K562 (cell line): ENCODE data around the gene KLHL15. TPM values are rescaled to one million over a fixed set of nuclear protein-coding genes. Genes with fewer than 3 reads are reported as not detected.

Experiments
- CBX2 ChIP-seq: fragments of 200-600 bp; sonication (generic); IDR thresholded peaks from one replicate; pipeline ENCODE4 v1.6.1; 2012; ENCODE audit warnings: mild to moderate bottlenecking, low read length, inconsistent platforms; ENCODE audit not compliant: insufficient read depth, poor library complexity, severe bottlenecking
- CEBPG ChIP-seq, 3 experiments: fragments of 200-800 bp in 1 of 3; sonication (Bioruptor generic) in 1 of 3; sonication (generic) in 1 of 3; formaldehyde crosslinking in 1 of 3; IDR thresholded peaks in 2 of 3; conservative IDR thresholded peaks in 1 of 3; 2 replicates each; pipeline versions ENCODE4 v1.6.1 to v1.8.0; 2016 to 2022; ENCODE audit warnings: missing compliant biosample characterization in 2 of 3, missing genetic modification characterization in 2 of 3, mild to moderate bottlenecking in 1 of 3, missing genetic modification reagents in 1 of 3
- FOXM1 ChIP-seq, 2 experiments: fragments of 450-650 bp in 1 of 2; sonication (generic) in 1 of 2; formaldehyde crosslinking in 1 of 2; IDR thresholded peaks; 2 replicates each; pipeline versions ENCODE4 v1.6.1 to v1.9.0; 2017 to 2022; ENCODE audit warnings: low read depth in 2 of 2, mild to moderate bottlenecking in 2 of 2, missing genetic modification reagents in 1 of 2, moderate library complexity in 1 of 2
- GTF2E2 ChIP-seq: fragments of 200-800 bp; sonication (Bioruptor generic); IDR thresholded peaks from 2 replicates; pipeline ENCODE4 v1.6.1; 2016; ENCODE audit warnings: missing genetic modification characterization, missing compliant biosample characterization
- L3MBTL2 ChIP-seq: fragments of 450-650 bp; IDR thresholded peaks from 2 replicates; pipeline ENCODE4 v1.6.1; 2016; ENCODE audit warnings: mild to moderate bottlenecking, moderate library complexity
- MYC ChIP-seq, 2 experiments: fragments of 250-450 bp in 1 of 2; sonication (Bioruptor Pico) in 1 of 2; IDR thresholded peaks; 2 replicates each; pipeline versions ENCODE4 v1.5.1 to v1.6.1; 2012 to 2021; ENCODE audit warnings: low read depth in 2 of 2, borderline replicate concordance in 1 of 2, improper control_type of control experiment in 1 of 2, low read length in 1 of 2, mild to moderate bottlenecking in 1 of 2, moderate library complexity in 1 of 2
- RB1 ChIP-seq: fragments of 450-650 bp; IDR thresholded peaks from 2 replicates; pipeline ENCODE4 v1.6.1; 2017; ENCODE audit warnings: low read depth, mild to moderate bottlenecking
- RBBP5 ChIP-seq: fragments of 200-600 bp; sonication (generic); IDR thresholded peaks from 2 replicates; pipeline ENCODE4 v1.6.1; 2012; ENCODE audit warnings: borderline replicate concordance, mild to moderate bottlenecking, low read length, control low read depth, inconsistent platforms; ENCODE audit not compliant: insufficient read depth, poor library complexity, severe bottlenecking
- SMC3 ChIP-seq: conservative IDR thresholded peaks from 2 replicates; pipeline ENCODE4 v1.6.1; 2011; ENCODE audit warnings: low read depth, low read length, improper control_type of control experiment; ENCODE audit not compliant: insufficient read depth
- SP1 ChIP-seq: sonication (generic); formaldehyde crosslinking; IDR thresholded peaks from 2 replicates; pipeline ENCODE4 v1.8.1; 2022; ENCODE audit warnings: mild to moderate bottlenecking, missing genetic modification reagents
- TAL1 ChIP-seq: fragments of 450-650 bp; IDR thresholded peaks from 2 replicates; pipeline ENCODE4 v1.6.1; 2016; ENCODE audit warnings: mild to moderate bottlenecking
- ZFX ChIP-seq: sonication (generic); formaldehyde crosslinking; IDR thresholded peaks from 2 replicates; pipeline ENCODE4 v1.8.0; 2022; ENCODE audit warnings: mild to moderate bottlenecking, missing genetic modification reagents, moderate library complexity
- polyA plus RNA-seq, 8 experiments: library from polyadenylated mRNA; depleted of rRNA in 4 of 8; stranded (reverse) in 5 of 8; unstranded in 3 of 8; fragments of >200 nt; fragmentation: Nextera tagmentation in 2 of 8; fragmentation: Illumina TruSeq in 1 of 8; extraction: Ambion mirVana in 2 of 8; extraction: Trizol in 1 of 8; gene quantifications; 2 replicates each; pipeline versions ENCODE4 v1.2.1 to v1.2.3, GENCODE V29; 2011 to 2014; ENCODE audit warnings: inconsistent platforms in 1 of 8, missing spikeins in 1 of 8
- total RNA-seq, 7 experiments: library from RNA; depleted of rRNA in 6 of 7; stranded (reverse); fragments of >200 nt in 6 of 7; fragmentation: Illumina TruSeq in 2 of 7; extraction: Trizol in 2 of 7; gene quantifications; 2 replicates each; pipeline versions ENCODE4 v1.2.1 to v1.2.3, GENCODE V29; 2011 to 2021; ENCODE audit warnings: low replicate concordance in 1 of 7
- TF ChIP-seq, protein P1 (sequence below), 2 experiments: fragments of 200-800 bp in 1 of 2; sonication (Bioruptor generic) in 1 of 2; sonication (generic) in 1 of 2; formaldehyde crosslinking in 1 of 2; IDR thresholded peaks in 1 of 2; conservative IDR thresholded peaks in 1 of 2; 2 replicates each; pipeline versions ENCODE4 v1.5.0 to v1.6.1; 2016 to 2020; ENCODE audit warnings: missing compliant biosample characterization in 1 of 2, missing genetic modification characterization in 1 of 2, missing genetic modification reagents in 1 of 2
- TF ChIP-seq, protein P2 (sequence below): fragments of 450-650 bp; IDR thresholded peaks from 2 replicates; pipeline ENCODE4 v1.7.1; 2018; ENCODE audit warnings: mild to moderate bottlenecking, low read depth; ENCODE audit not compliant: partially characterized antibody
- TF ChIP-seq, protein P3 (sequence below), 2 experiments: IDR thresholded peaks; 2 replicates each; pipeline ENCODE4 v1.6.1; 2011; ENCODE audit warnings: borderline replicate concordance in 1 of 2, control low read depth in 1 of 2, low read depth in 1 of 2, low read length in 1 of 2, mild to moderate bottlenecking in 1 of 2, mixed read lengths in 1 of 2, moderate library complexity in 1 of 2; ENCODE audit not compliant: insufficient read depth in 1 of 2, insufficient read length in 1 of 2, poor library complexity in 1 of 2, severe bottlenecking in 1 of 2; ENCODE audit errors: extremely low read depth in 1 of 2

KLHL15 gene
- total and polyA plus RNA-seq, 9 of the 15 experiments (the other 6 are each of a cell fraction or from before 2014, with no cell fraction given) = 3.0 to 12.4 (median 7.6) TPM

DNA sequence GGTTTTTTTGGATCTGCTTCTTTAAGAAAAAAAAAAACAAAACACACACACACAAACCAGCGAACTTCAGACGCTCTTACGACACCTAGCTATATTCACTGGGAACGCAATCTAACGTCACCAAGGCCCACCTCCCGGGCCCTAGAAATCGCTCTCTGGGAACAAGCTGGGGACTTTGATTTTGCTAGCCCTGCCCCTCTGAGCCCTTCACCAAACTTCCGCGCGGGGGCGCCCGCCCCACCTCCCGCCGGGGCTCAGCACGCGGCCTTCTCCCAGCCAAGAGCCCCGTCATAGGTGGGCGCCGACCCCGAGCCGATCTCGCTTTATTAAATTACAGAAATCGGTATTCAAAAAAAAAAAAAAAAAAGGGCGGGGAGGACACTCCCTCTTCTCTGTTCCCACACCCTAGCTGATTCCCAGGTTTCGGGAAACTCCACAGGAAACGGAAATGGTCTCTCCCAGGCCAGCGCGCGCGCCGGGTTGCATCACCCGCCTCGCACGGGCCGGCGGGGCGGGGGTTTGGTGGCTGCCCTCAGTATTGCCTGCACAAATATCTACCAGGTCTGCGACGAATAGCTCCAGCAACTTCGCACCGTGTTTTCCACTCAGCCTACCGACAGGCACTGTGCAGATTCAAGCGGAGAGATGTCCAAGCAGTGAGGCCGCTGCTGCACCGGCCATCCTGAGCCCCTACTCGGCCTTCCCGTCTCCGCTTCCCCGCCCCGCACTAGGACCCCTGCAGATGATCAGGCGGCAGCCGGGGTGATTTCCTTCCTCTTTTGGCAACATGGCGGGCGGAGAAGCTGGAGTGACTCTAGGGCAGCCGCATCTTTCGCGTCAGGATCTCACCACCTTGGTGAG, 27.4 kb upstream of the KLHL15 start, which contains the start of gene EIF2S3 (continued):
- TF ChIP-seq ZFX (peak; percentile 75; the same call in 1 of the 2 replicates), SP1 (CRISPR knock-in tag) (peak; percentile 18; the same call in 1 of the 2 replicates), FOXM1 (IDR thresholded peaks at IDR 0.05; ENCODE audit: low read depth) (peak; percentile 26; the same call in 1 of the 2 replicates), FOXM1 (CRISPR knock-in tag; IDR thresholded peaks at IDR 0.05; ENCODE audit: low read depth) (no peak), CEBPG (CRISPR knock-in tag; IDR thresholded peaks at IDR 0.05) (peak; percentile 98), CEBPG (tag; conservative IDR thresholded peaks at IDR 0.05 in 1 of 2, IDR thresholded peaks at IDR 0.05 in 1 of 2) (peak; percentile 98 to 99), L3MBTL2 (peak; percentile 80), RB1 (peak; percentile 64), CBX2 (no peak), GTF2E2 (tag) (peak; percentile 90; the same call in 1 of the 2 replicates), SMC3 (peak; percentile 48), TAL1 (peak; percentile 24; the same call in 1 of the 2 replicates), MYC (IDR thresholded peaks at IDR 0.05; ENCODE audit: low read depth, low read length) (peak; percentile 100), MYC (CRISPR knock-in tag; IDR thresholded peaks at IDR 0.05; ENCODE audit: borderline replicate concordance, low read depth) (peak; percentile 96), RBBP5 (peak; percentile 66)
- TF ChIP-seq, protein P1, sequence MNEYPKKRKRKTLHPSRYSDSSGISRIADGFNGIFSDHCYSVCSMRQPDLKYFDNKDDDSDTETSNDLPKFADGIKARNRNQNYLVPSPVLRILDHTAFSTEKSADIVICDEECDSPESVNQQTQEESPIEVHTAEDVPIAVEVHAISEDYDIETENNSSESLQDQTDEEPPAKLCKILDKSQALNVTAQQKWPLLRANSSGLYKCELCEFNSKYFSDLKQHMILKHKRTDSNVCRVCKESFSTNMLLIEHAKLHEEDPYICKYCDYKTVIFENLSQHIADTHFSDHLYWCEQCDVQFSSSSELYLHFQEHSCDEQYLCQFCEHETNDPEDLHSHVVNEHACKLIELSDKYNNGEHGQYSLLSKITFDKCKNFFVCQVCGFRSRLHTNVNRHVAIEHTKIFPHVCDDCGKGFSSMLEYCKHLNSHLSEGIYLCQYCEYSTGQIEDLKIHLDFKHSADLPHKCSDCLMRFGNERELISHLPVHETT (CRISPR knock-in tag; conservative IDR thresholded peaks at IDR 0.05 in 1 of 2, IDR thresholded peaks at IDR 0.05 in 1 of 2) = peak in 1 of 2 experiments; percentile 100; a peak in 2 of 4 replicates
- TF ChIP-seq, protein P2, sequence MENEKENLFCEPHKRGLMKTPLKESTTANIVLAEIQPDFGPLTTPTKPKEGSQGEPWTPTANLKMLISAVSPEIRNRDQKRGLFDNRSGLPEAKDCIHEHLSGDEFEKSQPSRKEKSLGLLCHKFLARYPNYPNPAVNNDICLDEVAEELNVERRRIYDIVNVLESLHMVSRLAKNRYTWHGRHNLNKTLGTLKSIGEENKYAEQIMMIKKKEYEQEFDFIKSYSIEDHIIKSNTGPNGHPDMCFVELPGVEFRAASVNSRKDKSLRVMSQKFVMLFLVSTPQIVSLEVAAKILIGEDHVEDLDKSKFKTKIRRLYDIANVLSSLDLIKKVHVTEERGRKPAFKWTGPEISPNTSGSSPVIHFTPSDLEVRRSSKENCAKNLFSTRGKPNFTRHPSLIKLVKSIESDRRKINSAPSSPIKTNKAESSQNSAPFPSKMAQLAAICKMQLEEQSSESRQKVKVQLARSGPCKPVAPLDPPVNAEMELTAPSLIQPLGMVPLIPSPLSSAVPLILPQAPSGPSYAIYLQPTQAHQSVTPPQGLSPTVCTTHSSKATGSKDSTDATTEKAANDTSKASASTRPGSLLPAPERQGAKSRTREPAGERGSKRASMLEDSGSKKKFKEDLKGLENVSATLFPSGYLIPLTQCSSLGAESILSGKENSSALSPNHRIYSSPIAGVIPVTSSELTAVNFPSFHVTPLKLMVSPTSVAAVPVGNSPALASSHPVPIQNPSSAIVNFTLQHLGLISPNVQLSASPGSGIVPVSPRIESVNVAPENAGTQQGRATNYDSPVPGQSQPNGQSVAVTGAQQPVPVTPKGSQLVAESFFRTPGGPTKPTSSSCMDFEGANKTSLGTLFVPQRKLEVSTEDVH = peak; percentile 86
- TF ChIP-seq, protein P3, sequence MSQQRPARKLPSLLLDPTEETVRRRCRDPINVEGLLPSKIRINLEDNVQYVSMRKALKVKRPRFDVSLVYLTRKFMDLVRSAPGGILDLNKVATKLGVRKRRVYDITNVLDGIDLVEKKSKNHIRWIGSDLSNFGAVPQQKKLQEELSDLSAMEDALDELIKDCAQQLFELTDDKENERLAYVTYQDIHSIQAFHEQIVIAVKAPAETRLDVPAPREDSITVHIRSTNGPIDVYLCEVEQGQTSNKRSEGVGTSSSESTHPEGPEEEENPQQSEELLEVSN (IDR thresholded peaks at IDR 0.05; ENCODE audit: borderline replicate concordance in 1 of 2, extremely low read depth in 1 of 2, insufficient read depth in 1 of 2, insufficient read length in 1 of 2, low read depth in 1 of 2, low read length in 1 of 2, poor library complexity in 1 of 2, severe bottlenecking in 1 of 2) = peak in 1 of 2 experiments; percentile 68
